Skeletal muscle satellite cell (primary cell): Measurements from ENCODE around the gene NOTCH2.

Experiments used
- H3K27me3 ChIP-seq: 2 replicates; pipeline ENCODE4 v1.7.0; 2013; ENCODE audit warnings: low read length; ENCODE audit not compliant: control insufficient read depth, insufficient read depth
- H3K36me3 ChIP-seq: 2 replicates; pipeline ENCODE4 v1.7.0; 2013; ENCODE audit warnings: mild to moderate bottlenecking, control low read depth, low read length; ENCODE audit not compliant: insufficient read depth
- H3K4me1 ChIP-seq: 2 replicates; pipeline ENCODE4 v1.7.0; 2013; ENCODE audit warnings: low read length; ENCODE audit not compliant: control insufficient read depth, insufficient read depth
- H3K4me2 ChIP-seq: 2 replicates; pipeline ENCODE4 v1.7.0; 2013; ENCODE audit warnings: mild to moderate bottlenecking, low read length
- H3K4me3 ChIP-seq: 2 replicates; pipeline ENCODE4 v1.7.0; 2013; ENCODE audit warnings: low read length
- H3K9ac ChIP-seq: 2 replicates; pipeline ENCODE4 v1.7.0; 2013; ENCODE audit warnings: mild to moderate bottlenecking, low read depth, low read length, moderate library complexity
- H3K9me3 ChIP-seq: replicated peaks from 2 replicates; pipeline ENCODE4 v1.7.0; 2013; ENCODE audit warnings: mild to moderate bottlenecking, control low read depth, low read length

The NOTCH2 gene

GRCh38 chr1:119929643-119930315 lies 139.7 kb downstream of the NOTCH2 start:
- H3K36me3 ChIP-seq = peaks cover 77% of the 10 kb centered on the region

GRCh38 chr1:119926553-119926952 lies 142.9 kb downstream of the NOTCH2 start:
- H3K36me3 ChIP-seq = peaks cover 87% of the 10 kb centered on the region
- no peak overlapping the region for H3K4me2 ChIP-seq
- no peak overlapping the region for H3K4me3 ChIP-seq
- H3K4me1 ChIP-seq = no peaks in the 10 kb centered on the region
- H3K27me3 ChIP-seq = no peaks in the 10 kb centered on the region
- no peak overlapping the region for H3K9ac ChIP-seq
- H3K9me3 ChIP-seq = no peaks in the 10 kb centered on the region

More at GRCh38 chr1:119929643-119930315, 139.7 kb downstream of the NOTCH2 start:
- Histone ChIP-seq H3K4me3 (no peak overlapping the region), H3K9ac (no peak overlapping the region), H3K9me3 (no peaks in the 10 kb centered on the region), H3K4me2 (no peak overlapping the region), H3K4me1 (no peaks in the 10 kb centered on the region), H3K27me3 (no peaks in the 10 kb centered on the region)

- H3K9ac ChIP-seq = no peak overlapping the region
- no peaks in the 10 kb centered on the region for H3K9me3 ChIP-seq
- no peaks in the 10 kb centered on the region for H3K4me1 ChIP-seq
- H3K36me3 ChIP-seq = peaks cover 97% of the 10 kb centered on the region
- no peak overlapping the region for H3K4me2 ChIP-seq
- no peaks in the 10 kb centered on the region for H3K27me3 ChIP-seq
- H3K4me3 ChIP-seq = no peak overlapping the region
Observed at GRCh38 chr1:119924948-119925898, 144.2 kb downstream of the NOTCH2 start.

- H3K9ac ChIP-seq = no peak overlapping the region
Observed at GRCh38 chr1:119920104-119920968, 149.1 kb downstream of the NOTCH2 start.

GRCh38 chr1:119919241-119919640 lies 150.2 kb downstream of the NOTCH2 start:
- Histone ChIP-seq H3K27me3 (no peaks in the 10 kb centered on the region), H3K4me3 (no peak overlapping the region), H3K9me3 (no peaks in the 10 kb centered on the region), H3K9ac (no peak overlapping the region), H3K36me3 (peaks cover 97% of the 10 kb centered on the region), H3K4me2 (no peak overlapping the region), H3K4me1 (no peaks in the 10 kb centered on the region)

More at GRCh38 chr1:119920104-119920968, 149.1 kb downstream of the NOTCH2 start:
- Histone ChIP-seq H3K4me2 (no peak overlapping the region), H3K4me1 (no peaks in the 10 kb centered on the region), H3K36me3 (peaks cover 97% of the 10 kb centered on the region), H3K9me3 (no peaks in the 10 kb centered on the region), H3K4me3 (no peak overlapping the region), H3K27me3 (no peaks in the 10 kb centered on the region)

- Histone ChIP-seq H3K9ac (no peak overlapping the region), H3K4me1 (no peaks in the 10 kb centered on the region), H3K36me3 (peaks cover 97% of the 10 kb centered on the region)
Observed at GRCh38 chr1:119918301-119918700, 151.2 kb downstream of the NOTCH2 start.

GRCh38 chr1:119917304-119918055 lies 152.0 kb downstream of the NOTCH2 start:
- H3K9ac ChIP-seq = no peak overlapping the region
- H3K4me2 ChIP-seq = no peak overlapping the region
- no peaks in the 10 kb centered on the region for H3K27me3 ChIP-seq
- H3K4me1 ChIP-seq = no peaks in the 10 kb centered on the region
- H3K4me3 ChIP-seq = no peak overlapping the region
- peaks cover 97% of the 10 kb centered on the region for H3K36me3 ChIP-seq
- H3K9me3 ChIP-seq = no peaks in the 10 kb centered on the region

More at GRCh38 chr1:119918301-119918700, 151.2 kb downstream of the NOTCH2 start:
- Histone ChIP-seq H3K4me3 (no peak overlapping the region), H3K4me2 (no peak overlapping the region), H3K9me3 (no peaks in the 10 kb centered on the region), H3K27me3 (no peaks in the 10 kb centered on the region)

GRCh38 chr1:119915517-119915916 lies 153.9 kb downstream of the NOTCH2 start:
- H3K4me2 ChIP-seq = no peak overlapping the region
- no peaks in the 10 kb centered on the region for H3K4me1 ChIP-seq
- H3K9me3 ChIP-seq = no peaks in the 10 kb centered on the region
- no peak overlapping the region for H3K9ac ChIP-seq
- H3K27me3 ChIP-seq = no peaks in the 10 kb centered on the region
- H3K4me3 ChIP-seq = no peak overlapping the region
- H3K36me3 ChIP-seq = peaks cover 94% of the 10 kb centered on the region

- peaks cover 86% of the 10 kb centered on the region for H3K36me3 ChIP-seq
- H3K4me1 ChIP-seq = no peaks in the 10 kb centered on the region
- H3K4me2 ChIP-seq = no peak overlapping the region
- no peak overlapping the region for H3K4me3 ChIP-seq
- H3K27me3 ChIP-seq = no peaks in the 10 kb centered on the region
- H3K9me3 ChIP-seq = no peaks in the 10 kb centered on the region
- no peak overlapping the region for H3K9ac ChIP-seq
Observed at GRCh38 chr1:119914071-119914470, 155.4 kb downstream of the NOTCH2 start.

GRCh38 chr1:119912963-119913362 lies 156.5 kb downstream of the NOTCH2 start:
- H3K4me1 ChIP-seq = no peaks in the 10 kb centered on the region
- no peak overlapping the region for H3K9ac ChIP-seq
- H3K36me3 ChIP-seq = peaks cover 75% of the 10 kb centered on the region
- no peaks in the 10 kb centered on the region for H3K9me3 ChIP-seq
- no peaks in the 10 kb centered on the region for H3K27me3 ChIP-seq
- no peak overlapping the region for H3K4me3 ChIP-seq
- no peak overlapping the region for H3K4me2 ChIP-seq
